ENCODE data around the gene AMN. TPM values are rescaled to one million over a fixed set of nuclear protein-coding genes. Genes with fewer than 3 reads are reported as not detected.
A peak's percentile ranks its signal among the peaks of the same experiment; 100 is the strongest.
"Not testable (repeated sequence)": the region's sequence is repeated elsewhere in the genome, so short reads cannot be mapped to it uniquely, and the experiment has no call there.

AMN gene
- total and polyA plus RNA-seq, 2 experiments from 2014 or later, result 0.69 to 1.2 TPM

DNA sequence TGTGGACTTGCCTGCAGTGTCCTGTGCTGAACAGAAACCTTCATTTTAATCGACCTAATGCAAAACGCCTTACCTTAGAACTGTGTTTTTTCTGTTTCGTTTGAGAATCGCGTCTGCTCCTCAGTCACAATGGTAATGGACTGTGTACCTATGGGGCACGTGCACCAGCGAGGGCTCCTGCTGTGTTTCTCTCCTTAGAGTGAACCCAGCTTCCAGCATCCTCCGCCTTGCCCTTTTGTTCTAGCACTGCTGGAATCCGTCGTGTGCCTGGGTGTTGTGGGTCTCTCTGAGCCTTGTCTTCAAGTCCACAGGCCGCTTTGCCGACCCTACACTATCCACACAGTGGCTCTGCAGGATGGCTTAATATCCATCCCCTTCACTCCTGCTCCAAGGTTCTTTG, 3.6 kb downstream of the AMN start:
- ATAC-seq, result no peak
- no peaks in the 10 kb centered on the region for H3K9me3 Mint-ChIP-seq
- Histone ChIP-seq H2AFZ (peak overlapping the region; percentile 87), H3K79me2 (replicated peaks; ENCODE audit: insufficient read depth) (no peaks in the 10 kb centered on the region), H3K4me2 (peak overlapping the region; percentile 62), H3K4me3 (no peak overlapping the region), H3K36me3 (ENCODE audit: insufficient read depth) (no peaks in the 10 kb centered on the region), H3K27ac (ENCODE audit: low read depth) (no peak overlapping the region), H3K4me1 (ENCODE audit: insufficient read depth) (peaks cover 8% of the 10 kb centered on the region), H3F3A (replicated peaks; ENCODE audit: low read depth) (peaks cover 10% of the 10 kb centered on the region), H4K20me1 (replicated peaks; ENCODE audit: insufficient read depth) (no peaks in the 10 kb centered on the region), H3K9me2 (ENCODE audit: insufficient read depth) (peaks cover under 1% of the 10 kb centered on the region; the same call in 1 of the 2 replicates), H3K27me3 (ENCODE audit: insufficient read depth) (peaks cover 99% of the 10 kb centered on the region)
- H3K27ac Mint-ChIP-seq, result no peak overlapping the region
- peaks cover 59% of the 10 kb centered on the region for H3K27me3 Mint-ChIP-seq (ENCODE audit: insufficient read depth, low read depth, poor library complexity)
- DNase-seq (ENCODE audit: low spot score), result no peak
- H3K4me1 Mint-ChIP-seq, result peaks cover 12% of the 10 kb centered on the region
- H3K4me3 Mint-ChIP-seq, result peak overlapping the region; percentile 3; the same call in 1 of the 3 replicates
- H3K36me3 Mint-ChIP-seq (ENCODE audit: low read depth), result no peaks in the 10 kb centered on the region
- TF ChIP-seq, protein P1, sequence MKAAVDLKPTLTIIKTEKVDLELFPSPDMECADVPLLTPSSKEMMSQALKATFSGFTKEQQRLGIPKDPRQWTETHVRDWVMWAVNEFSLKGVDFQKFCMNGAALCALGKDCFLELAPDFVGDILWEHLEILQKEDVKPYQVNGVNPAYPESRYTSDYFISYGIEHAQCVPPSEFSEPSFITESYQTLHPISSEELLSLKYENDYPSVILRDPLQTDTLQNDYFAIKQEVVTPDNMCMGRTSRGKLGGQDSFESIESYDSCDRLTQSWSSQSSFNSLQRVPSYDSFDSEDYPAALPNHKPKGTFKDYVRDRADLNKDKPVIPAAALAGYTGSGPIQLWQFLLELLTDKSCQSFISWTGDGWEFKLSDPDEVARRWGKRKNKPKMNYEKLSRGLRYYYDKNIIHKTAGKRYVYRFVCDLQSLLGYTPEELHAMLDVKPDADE (IDR thresholded peaks at IDR 0.05), result no peak
- TF ChIP-seq EZH2phosphoT487 (IDR thresholded peaks at IDR 0.05; ENCODE audit: unreplicated experiment) (no peak), JUNB (IDR thresholded peaks at IDR 0.05; ENCODE audit: unreplicated experiment) (no peak), NANOG (IDR thresholded peaks at IDR 0.05; ENCODE audit: borderline replicate concordance) (no peak), CREB1 (CRISPR knock-in tag; IDR thresholded peaks at IDR 0.05; ENCODE audit: low read depth) (no peak)
- TF ChIP-seq, protein P2, sequence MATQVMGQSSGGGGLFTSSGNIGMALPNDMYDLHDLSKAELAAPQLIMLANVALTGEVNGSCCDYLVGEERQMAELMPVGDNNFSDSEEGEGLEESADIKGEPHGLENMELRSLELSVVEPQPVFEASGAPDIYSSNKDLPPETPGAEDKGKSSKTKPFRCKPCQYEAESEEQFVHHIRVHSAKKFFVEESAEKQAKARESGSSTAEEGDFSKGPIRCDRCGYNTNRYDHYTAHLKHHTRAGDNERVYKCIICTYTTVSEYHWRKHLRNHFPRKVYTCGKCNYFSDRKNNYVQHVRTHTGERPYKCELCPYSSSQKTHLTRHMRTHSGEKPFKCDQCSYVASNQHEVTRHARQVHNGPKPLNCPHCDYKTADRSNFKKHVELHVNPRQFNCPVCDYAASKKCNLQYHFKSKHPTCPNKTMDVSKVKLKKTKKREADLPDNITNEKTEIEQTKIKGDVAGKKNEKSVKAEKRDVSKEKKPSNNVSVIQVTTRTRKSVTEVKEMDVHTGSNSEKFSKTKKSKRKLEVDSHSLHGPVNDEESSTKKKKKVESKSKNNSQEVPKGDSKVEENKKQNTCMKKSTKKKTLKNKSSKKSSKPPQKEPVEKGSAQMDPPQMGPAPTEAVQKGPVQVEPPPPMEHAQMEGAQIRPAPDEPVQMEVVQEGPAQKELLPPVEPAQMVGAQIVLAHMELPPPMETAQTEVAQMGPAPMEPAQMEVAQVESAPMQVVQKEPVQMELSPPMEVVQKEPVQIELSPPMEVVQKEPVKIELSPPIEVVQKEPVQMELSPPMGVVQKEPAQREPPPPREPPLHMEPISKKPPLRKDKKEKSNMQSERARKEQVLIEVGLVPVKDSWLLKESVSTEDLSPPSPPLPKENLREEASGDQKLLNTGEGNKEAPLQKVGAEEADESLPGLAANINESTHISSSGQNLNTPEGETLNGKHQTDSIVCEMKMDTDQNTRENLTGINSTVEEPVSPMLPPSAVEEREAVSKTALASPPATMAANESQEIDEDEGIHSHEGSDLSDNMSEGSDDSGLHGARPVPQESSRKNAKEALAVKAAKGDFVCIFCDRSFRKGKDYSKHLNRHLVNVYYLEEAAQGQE (IDR thresholded peaks at IDR 0.05; ENCODE audit: unreplicated experiment), result no peak
- TF ChIP-seq, protein P3, sequence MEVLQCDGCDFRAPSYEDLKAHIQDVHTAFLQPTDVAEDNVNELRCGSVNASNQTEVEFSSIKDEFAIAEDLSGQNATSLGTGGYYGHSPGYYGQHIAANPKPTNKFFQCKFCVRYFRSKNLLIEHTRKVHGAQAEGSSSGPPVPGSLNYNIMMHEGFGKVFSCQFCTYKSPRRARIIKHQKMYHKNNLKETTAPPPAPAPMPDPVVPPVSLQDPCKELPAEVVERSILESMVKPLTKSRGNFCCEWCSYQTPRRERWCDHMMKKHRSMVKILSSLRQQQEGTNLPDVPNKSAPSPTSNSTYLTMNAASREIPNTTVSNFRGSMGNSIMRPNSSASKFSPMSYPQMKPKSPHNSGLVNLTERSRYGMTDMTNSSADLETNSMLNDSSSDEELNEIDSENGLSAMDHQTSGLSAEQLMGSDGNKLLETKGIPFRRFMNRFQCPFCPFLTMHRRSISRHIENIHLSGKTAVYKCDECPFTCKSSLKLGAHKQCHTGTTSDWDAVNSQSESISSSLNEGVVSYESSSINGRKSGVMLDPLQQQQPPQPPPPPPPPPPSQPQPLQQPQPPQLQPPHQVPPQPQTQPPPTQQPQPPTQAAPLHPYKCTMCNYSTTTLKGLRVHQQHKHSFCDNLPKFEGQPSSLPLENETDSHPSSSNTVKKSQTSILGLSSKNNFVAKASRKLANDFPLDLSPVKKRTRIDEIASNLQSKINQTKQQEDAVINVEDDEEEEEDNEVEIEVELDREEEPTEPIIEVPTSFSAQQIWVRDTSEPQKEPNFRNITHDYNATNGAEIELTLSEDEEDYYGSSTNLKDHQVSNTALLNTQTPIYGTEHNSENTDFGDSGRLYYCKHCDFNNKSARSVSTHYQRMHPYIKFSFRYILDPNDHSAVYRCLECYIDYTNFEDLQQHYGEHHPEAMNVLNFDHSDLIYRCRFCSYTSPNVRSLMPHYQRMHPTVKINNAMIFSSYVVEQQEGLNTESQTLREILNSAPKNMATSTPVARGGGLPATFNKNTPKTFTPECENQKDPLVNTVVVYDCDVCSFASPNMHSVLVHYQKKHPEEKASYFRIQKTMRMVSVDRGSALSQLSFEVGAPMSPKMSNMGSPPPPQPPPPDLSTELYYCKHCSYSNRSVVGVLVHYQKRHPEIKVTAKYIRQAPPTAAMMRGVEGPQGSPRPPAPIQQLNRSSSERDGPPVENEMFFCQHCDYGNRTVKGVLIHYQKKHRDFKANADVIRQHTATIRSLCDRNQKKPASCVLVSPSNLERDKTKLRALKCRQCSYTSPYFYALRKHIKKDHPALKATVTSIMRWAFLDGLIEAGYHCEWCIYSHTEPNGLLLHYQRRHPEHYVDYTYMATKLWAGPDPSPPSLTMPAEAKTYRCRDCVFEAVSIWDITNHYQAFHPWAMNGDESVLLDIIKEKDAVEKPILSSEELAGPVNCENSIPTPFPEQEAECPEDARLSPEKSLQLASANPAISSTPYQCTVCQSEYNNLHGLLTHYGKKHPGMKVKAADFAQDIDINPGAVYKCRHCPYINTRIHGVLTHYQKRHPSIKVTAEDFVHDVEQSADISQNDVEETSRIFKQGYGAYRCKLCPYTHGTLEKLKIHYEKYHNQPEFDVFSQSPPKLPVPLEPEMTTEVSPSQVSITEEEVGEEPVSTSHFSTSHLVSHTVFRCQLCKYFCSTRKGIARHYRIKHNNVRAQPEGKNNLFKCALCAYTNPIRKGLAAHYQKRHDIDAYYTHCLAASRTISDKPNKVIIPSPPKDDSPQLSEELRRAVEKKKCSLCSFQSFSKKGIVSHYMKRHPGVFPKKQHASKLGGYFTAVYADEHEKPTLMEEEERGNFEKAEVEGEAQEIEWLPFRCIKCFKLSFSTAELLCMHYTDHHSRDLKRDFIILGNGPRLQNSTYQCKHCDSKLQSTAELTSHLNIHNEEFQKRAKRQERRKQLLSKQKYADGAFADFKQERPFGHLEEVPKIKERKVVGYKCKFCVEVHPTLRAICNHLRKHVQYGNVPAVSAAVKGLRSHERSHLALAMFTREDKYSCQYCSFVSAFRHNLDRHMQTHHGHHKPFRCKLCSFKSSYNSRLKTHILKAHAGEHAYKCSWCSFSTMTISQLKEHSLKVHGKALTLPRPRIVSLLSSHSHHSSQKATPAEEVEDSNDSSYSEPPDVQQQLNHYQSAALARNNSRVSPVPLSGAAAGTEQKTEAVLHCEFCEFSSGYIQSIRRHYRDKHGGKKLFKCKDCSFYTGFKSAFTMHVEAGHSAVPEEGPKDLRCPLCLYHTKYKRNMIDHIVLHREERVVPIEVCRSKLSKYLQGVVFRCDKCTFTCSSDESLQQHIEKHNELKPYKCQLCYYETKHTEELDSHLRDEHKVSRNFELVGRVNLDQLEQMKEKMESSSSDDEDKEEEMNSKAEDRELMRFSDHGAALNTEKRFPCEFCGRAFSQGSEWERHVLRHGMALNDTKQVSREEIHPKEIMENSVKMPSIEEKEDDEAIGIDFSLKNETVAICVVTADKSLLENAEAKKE (CRISPR knock-in tag; IDR thresholded peaks at IDR 0.05), result no peak

DNA sequence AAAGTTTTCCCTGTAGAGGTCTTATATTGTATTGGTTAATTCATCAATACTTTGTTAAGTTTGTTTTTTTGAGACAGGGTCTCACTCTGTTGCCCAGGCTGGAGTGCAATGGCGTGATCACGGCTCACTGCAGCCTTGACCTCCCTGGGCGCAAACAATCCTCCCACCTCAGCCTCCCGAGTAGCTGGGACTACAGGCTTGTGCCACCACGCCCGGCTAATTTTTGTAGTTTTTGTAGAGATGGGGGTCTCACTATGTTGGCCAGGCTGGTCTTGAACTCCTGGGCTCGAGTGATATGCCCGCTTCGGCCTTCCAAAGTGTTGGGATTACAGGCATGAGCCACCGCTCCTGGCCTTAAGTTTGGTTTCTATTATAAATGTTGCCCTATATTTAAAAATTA, 4.4 kb downstream of the AMN start:
- not testable (repeated sequence) for H3K27ac ChIP-seq (ENCODE audit: low read depth); DNase-seq (ENCODE audit: low spot score); H3K9me3 Mint-ChIP-seq; H3K4me3 Mint-ChIP-seq; H3K36me3 ChIP-seq (ENCODE audit: insufficient read depth); H3K4me1 ChIP-seq (ENCODE audit: insufficient read depth); H4K20me1 ChIP-seq (replicated peaks; ENCODE audit: insufficient read depth); H3K9me2 ChIP-seq (ENCODE audit: insufficient read depth); H3K4me3 ChIP-seq; H3K4me2 ChIP-seq; H2AFZ ChIP-seq; H3F3A ChIP-seq (replicated peaks; ENCODE audit: low read depth); H3K36me3 Mint-ChIP-seq (ENCODE audit: low read depth); H3K27ac Mint-ChIP-seq; ATAC-seq; H3K79me2 ChIP-seq (replicated peaks; ENCODE audit: insufficient read depth)
- peaks cover 12% of the 10 kb centered on the region for H3K4me1 Mint-ChIP-seq
- peaks cover 95% of the 10 kb centered on the region for H3K27me3 ChIP-seq (ENCODE audit: insufficient read depth)
- peaks cover 65% of the 10 kb centered on the region for H3K27me3 Mint-ChIP-seq (ENCODE audit: insufficient read depth, low read depth, poor library complexity)

Measured in GM23338 (cell line).